ENCODE data around the gene KCNF1.

Gene KCNF1

DNA sequence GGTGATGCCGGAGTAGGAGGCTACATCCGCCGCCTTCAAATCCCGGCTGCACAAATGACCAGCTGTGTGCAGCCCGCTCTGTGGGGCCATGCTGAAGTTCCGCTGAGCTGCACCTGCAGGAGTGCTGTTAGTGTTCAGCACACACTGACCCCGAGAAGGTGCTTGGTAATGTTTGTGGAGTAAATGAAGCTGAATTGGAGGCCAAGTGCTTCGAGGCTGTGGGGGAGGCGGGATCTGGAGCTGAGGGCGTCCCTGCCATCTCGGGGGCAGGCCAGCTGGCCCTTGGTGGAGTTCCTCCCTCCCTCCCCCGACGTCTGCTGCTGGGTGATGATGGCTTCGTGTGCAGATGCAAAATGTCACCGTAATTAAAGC, 23.2 kb downstream of the KCNF1 start:
- no peak overlapping the region for H3K4me3 ChIP-seq (ENCODE audit: low read length)
- H3K27ac ChIP-seq (ENCODE audit: low read depth, low read length), result no peak overlapping the region
- no peaks in the 10 kb centered on the region for H3K9me2 ChIP-seq (replicated peaks; ENCODE audit: control insufficient read depth, low read length)
- 0 out of 2 replicates have a peak, but pooled peaks cover 4% of the 10 kb centered on the region for H3K27me3 ChIP-seq (ENCODE audit: control insufficient read depth, low read length)
- no peak overlapping the region for H3K4me2 ChIP-seq (ENCODE audit: low read length)
- H3K4me1 ChIP-seq (ENCODE audit: control insufficient read depth, low read length), result peaks cover 7% of the 10 kb centered on the region; the same call in 1 of the 2 replicates
- H3F3A ChIP-seq (ENCODE audit: control insufficient read depth, insufficient read depth), result no peaks in the 10 kb centered on the region
- TF ChIP-seq, protein P1, sequence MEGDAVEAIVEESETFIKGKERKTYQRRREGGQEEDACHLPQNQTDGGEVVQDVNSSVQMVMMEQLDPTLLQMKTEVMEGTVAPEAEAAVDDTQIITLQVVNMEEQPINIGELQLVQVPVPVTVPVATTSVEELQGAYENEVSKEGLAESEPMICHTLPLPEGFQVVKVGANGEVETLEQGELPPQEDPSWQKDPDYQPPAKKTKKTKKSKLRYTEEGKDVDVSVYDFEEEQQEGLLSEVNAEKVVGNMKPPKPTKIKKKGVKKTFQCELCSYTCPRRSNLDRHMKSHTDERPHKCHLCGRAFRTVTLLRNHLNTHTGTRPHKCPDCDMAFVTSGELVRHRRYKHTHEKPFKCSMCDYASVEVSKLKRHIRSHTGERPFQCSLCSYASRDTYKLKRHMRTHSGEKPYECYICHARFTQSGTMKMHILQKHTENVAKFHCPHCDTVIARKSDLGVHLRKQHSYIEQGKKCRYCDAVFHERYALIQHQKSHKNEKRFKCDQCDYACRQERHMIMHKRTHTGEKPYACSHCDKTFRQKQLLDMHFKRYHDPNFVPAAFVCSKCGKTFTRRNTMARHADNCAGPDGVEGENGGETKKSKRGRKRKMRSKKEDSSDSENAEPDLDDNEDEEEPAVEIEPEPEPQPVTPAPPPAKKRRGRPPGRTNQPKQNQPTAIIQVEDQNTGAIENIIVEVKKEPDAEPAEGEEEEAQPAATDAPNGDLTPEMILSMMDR (IDR thresholded peaks at IDR 0.05; ENCODE audit: low read depth, low read length, poor library complexity, severe bottlenecking), result no peak
- TF ChIP-seq EZH2phosphoT487 (IDR thresholded peaks at IDR 0.05; ENCODE audit: borderline replicate concordance, low read length), result no peak
- no peaks in the 10 kb centered on the region for H3K36me3 ChIP-seq (ENCODE audit: control insufficient read depth, low read length)
- peaks cover 13% of the 10 kb centered on the region for H3K9me3 ChIP-seq (ENCODE audit: control insufficient read depth, insufficient read depth, low read length)
- H4K20me1 ChIP-seq (ENCODE audit: control insufficient read depth, insufficient read depth, low read depth, low read length), result no peaks in the 10 kb centered on the region
- no peaks in the 10 kb centered on the region for H3K79me2 ChIP-seq (ENCODE audit: control insufficient read depth, low read length)

DNA sequence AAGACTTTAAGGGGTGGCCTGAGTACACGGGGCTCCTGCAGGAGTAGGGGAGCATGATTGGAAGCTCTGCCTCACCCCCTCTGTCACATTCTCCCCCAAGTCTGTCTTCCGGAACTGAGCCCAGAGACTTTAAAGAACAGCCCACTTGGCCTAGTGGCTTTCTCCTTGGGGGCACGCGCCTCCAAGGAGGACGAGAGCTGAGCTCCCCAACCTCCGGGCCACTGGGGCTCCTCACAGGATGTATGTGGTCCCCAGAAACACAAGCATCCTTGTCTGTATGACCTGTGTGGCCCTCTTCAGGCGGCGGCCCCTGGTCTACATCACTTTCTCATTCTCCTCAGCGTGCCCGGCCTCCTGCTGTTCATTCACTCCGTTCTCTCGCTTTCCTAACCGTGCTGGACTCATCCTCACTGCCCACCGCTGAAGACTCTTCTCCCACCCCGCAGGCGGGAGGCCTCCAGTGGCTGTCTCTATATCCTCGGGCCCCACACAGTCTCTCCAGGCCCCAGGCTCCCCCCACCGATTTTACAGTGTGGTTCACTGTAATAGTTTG, 23.7 kb downstream of the KCNF1 start:
- H3K27ac ChIP-seq (ENCODE audit: low read depth, low read length), result no peak overlapping the region
- no peak overlapping the region for H3K4me2 ChIP-seq (ENCODE audit: low read length)

DNA sequence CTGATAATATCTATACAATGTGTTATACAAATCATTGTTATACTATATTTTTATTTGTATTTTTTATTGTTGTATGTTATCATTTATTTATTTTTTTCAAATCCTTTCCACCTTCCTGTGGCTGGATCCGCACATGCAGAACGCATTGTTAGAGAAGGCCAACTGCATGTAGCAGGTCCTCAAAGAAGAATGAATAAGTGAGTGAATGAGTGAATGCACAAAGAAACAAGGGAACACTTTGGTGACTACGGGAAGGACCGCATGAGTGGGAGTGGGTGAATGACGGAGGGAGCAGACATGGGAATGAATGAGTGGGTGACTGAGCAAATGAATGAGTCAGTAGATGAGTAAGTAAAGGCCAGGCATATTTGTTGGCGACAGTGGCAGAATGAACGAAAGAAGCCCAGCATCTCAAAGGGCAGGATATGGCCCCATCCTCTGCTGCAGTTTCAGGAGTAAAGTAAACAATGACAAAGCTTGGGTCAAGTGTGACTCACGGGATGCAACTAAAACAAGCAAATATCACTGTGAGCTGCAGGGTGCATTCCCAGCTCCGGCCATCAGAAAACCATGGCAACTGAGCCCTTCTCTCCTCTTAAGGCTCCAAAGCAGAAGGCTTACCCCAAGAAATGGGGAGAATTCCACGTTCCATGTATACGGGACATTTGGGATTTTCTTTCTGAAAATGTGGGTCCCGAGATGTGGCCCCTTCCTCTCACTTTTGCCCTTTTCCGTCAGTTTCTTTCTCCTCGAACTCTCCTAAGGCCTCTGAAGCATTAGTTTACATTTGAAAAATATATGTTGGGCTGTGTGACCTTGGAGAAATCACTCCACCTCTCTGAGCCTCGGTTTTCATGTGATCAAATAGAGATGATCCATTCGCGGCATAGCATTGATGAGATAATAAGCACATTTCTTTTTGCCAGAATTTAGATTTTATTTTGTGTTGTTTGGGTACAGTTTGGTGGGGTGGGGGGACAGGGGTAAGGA, 24.5 kb downstream of the KCNF1 start:
- H3K4me2 ChIP-seq (ENCODE audit: low read length), result no peak overlapping the region
- H3K9me3 ChIP-seq (ENCODE audit: control insufficient read depth, insufficient read depth, low read length), result peaks cover 14% of the 10 kb centered on the region
- H3K9me2 ChIP-seq (replicated peaks; ENCODE audit: control insufficient read depth, low read length), result no peaks in the 10 kb centered on the region
- no peaks in the 10 kb centered on the region for H3K79me2 ChIP-seq (ENCODE audit: control insufficient read depth, low read length)
- no peak overlapping the region for H3K27ac ChIP-seq (ENCODE audit: low read depth, low read length)
- no peak overlapping the region for H3K4me3 ChIP-seq (ENCODE audit: low read length)
- H3F3A ChIP-seq (ENCODE audit: control insufficient read depth, insufficient read depth), result no peaks in the 10 kb centered on the region
- peaks cover 7% of the 10 kb centered on the region; the same call in 1 of the 2 replicates for H3K4me1 ChIP-seq (ENCODE audit: control insufficient read depth, low read length)
- H3K36me3 ChIP-seq (ENCODE audit: control insufficient read depth, low read length), result no peaks in the 10 kb centered on the region
- H3K27me3 ChIP-seq (ENCODE audit: control insufficient read depth, low read length), result no peaks in the 10 kb centered on the region
- TF ChIP-seq, protein P1 (IDR thresholded peaks at IDR 0.05; ENCODE audit: low read depth, low read length, poor library complexity, severe bottlenecking), result no peak
- no peak for TF ChIP-seq EZH2phosphoT487 (IDR thresholded peaks at IDR 0.05; ENCODE audit: borderline replicate concordance, low read length)
- no peaks in the 10 kb centered on the region for H4K20me1 ChIP-seq (ENCODE audit: control insufficient read depth, insufficient read depth, low read depth, low read length)

More for the DNA sequence above, 23.7 kb downstream of the KCNF1 start:
- H3K9me2 ChIP-seq (replicated peaks; ENCODE audit: control insufficient read depth, low read length), result no peaks in the 10 kb centered on the region
- peaks cover 14% of the 10 kb centered on the region for H3K9me3 ChIP-seq (ENCODE audit: control insufficient read depth, insufficient read depth, low read length)
- no peaks in the 10 kb centered on the region for H4K20me1 ChIP-seq (ENCODE audit: control insufficient read depth, insufficient read depth, low read depth, low read length)
- H3F3A ChIP-seq (ENCODE audit: control insufficient read depth, insufficient read depth), result no peaks in the 10 kb centered on the region
- H3K27me3 ChIP-seq (ENCODE audit: control insufficient read depth, low read length), result 0 out of 2 replicates have a peak, but pooled peaks cover 1% of the 10 kb centered on the region
- no peak overlapping the region for H3K4me3 ChIP-seq (ENCODE audit: low read length)
- TF ChIP-seq, protein P1 (IDR thresholded peaks at IDR 0.05; ENCODE audit: low read depth, low read length, poor library complexity, severe bottlenecking), result no peak
- no peak for TF ChIP-seq EZH2phosphoT487 (IDR thresholded peaks at IDR 0.05; ENCODE audit: borderline replicate concordance, low read length)
- no peaks in the 10 kb centered on the region for H3K79me2 ChIP-seq (ENCODE audit: control insufficient read depth, low read length)
- H3K4me1 ChIP-seq (ENCODE audit: control insufficient read depth, low read length), result peaks cover 7% of the 10 kb centered on the region; the same call in 1 of the 2 replicates
- no peaks in the 10 kb centered on the region for H3K36me3 ChIP-seq (ENCODE audit: control insufficient read depth, low read length)
